HUDEP-2 (cell line): Measurements from ENCODE around the gene LTA.
A peak's percentile ranks its signal among the peaks of the same experiment; 100 is the strongest.

ENCODE experiments used
- DNase-seq, 76 experiments: peaks; one replicate each; lab custom pipeline; 2025; ENCODE audit not compliant: unreplicated experiment in 76 of 76; lab: John Stamatoyannopoulos, UW

Gene LTA

DNA sequence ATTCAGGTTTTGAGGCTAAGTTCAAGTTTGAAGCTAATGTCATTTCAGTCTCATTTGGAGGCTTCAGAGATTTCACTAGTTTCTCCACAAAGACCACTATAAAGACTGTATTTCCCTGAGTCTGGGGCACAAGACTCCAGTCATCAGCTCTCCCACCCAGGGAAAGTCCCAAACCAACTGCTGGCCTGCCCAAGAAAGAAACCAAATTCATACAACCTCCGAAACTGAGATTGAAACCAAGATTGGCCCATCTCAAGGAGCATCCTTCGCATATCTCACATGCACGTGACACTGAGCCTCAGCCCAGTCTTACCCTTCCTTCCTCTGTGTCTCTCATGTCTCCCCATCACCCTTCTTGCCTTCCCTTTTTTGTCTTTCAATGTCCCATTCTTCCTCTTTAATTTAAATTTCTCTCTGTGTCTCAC, 3.5 kb upstream of the LTA start:
- no peak for DNase-seq

DNA sequence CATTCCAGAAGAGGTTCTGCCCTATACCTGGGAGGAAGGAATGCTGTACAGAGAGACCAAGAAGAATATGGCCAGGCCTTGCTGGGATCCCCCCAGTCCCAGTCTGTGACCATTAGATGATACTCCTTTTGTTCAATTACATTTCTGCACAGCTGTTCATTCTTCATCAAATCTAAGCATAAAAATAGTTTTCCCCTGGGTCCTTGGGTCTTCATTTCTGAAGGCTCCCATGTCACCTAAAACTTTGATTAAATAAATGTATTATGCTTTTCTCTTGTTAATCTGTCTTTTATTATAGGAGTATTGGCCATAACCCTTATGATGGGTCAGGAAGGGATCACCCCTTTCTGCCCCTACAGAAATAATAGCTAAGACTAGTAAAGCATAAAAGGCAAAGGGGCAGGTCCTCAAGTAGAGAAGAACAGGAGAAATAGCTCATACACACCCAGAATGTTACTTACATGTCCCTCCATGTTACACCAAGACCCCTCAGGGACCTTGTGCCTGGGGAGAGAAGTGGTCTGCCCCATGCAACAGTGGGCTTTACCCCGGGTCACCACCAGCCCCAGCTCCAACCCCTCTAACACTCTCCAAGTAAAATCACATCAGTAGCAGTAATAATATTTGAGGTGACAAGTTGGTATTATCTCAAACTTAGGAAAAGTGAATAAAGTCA, 2.1 kb upstream of the LTA start:
- no peak for DNase-seq

DNA sequence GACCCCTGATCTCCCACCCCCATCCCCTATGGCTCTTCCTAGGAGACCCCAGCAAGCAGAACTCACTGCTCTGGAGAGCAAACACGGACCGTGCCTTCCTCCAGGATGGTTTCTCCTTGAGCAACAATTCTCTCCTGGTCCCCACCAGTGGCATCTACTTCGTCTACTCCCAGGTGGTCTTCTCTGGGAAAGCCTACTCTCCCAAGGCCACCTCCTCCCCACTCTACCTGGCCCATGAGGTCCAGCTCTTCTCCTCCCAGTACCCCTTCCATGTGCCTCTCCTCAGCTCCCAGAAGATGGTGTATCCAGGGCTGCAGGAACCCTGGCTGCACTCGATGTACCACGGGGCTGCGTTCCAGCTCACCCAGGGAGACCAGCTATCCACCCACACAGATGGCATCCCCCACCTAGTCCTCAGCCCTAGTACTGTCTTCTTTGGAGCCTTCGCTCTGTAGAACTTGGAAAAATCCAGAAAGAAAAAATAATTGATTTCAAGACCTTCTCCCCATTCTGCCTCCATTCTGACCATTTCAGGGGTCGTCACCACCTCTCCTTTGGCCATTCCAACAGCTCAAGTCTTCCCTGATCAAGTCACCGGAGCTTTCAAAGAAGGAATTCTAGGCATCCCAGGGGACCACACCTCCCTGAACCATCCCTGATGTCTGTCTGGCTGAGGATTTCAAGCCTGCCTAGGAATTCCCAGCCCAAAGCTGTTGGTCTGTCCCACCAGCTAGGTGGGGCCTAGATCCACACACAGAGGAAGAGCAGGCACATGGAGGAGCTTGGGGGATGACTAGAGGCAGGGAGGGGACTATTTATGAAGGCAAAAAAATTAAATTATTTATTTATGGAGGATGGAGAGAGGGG, 1.4 kb downstream of the LTA start:
- DNase-seq, result no peak

DNA sequence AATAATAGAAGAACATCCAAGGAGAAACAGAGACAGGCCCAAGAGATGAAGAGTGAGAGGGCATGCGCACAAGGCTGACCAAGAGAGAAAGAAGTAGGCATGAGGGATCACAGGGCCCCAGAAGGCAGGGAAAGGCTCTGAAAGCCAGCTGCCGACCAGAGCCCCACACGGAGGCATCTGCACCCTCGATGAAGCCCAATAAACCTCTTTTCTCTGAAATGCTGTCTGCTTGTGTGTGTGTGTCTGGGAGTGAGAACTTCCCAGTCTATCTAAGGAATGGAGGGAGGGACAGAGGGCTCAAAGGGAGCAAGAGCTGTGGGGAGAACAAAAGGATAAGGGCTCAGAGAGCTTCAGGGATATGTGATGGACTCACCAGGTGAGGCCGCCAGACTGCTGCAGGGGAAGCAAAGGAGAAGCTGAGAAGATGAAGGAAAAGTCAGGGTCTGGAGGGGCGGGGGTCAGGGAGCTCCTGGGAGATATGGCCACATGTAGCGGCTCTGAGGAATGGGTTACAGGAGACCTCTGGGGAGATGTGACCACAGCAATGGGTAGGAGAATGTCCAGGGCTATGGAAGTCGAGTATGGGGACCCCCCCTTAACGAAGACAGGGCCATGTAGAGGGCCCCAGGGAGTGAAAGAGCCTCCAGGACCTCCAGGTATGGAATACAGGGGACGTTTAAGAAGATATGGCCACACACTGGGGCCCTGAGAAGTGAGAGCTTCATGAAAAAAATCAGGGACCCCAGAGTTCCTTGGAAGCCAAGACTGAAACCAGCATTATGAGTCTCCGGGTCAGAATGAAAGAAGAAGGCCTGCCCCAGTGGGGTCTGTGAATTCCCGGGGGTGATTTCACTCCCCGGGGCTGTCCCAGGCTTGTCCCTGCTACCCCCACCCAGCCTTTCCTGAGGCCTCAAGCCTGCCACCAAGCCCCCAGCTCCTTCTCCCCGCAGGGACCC, 2.3 kb downstream of the LTA start:
- no peak for DNase-seq

DNA sequence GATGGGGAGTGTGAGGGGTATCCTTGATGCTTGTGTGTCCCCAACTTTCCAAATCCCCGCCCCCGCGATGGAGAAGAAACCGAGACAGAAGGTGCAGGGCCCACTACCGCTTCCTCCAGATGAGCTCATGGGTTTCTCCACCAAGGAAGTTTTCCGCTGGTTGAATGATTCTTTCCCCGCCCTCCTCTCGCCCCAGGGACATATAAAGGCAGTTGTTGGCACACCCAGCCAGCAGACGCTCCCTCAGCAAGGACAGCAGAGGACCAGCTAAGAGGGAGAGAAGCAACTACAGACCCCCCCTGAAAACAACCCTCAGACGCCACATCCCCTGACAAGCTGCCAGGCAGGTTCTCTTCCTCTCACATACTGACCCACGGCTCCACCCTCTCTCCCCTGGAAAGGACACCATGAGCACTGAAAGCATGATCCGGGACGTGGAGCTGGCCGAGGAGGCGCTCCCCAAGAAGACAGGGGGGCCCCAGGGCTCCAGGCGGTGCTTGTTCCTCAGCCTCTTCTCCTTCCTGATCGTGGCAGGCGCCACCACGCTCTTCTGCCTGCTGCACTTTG, 3.3 kb downstream of the LTA start, which contains the start of gene TNF:
TNF (plus strand) TSS at position 231 of the 567 bp plus-strand sequence; CDS start at position 408, 177 bp downstream.
- DNase-seq, result no peak

DNA sequence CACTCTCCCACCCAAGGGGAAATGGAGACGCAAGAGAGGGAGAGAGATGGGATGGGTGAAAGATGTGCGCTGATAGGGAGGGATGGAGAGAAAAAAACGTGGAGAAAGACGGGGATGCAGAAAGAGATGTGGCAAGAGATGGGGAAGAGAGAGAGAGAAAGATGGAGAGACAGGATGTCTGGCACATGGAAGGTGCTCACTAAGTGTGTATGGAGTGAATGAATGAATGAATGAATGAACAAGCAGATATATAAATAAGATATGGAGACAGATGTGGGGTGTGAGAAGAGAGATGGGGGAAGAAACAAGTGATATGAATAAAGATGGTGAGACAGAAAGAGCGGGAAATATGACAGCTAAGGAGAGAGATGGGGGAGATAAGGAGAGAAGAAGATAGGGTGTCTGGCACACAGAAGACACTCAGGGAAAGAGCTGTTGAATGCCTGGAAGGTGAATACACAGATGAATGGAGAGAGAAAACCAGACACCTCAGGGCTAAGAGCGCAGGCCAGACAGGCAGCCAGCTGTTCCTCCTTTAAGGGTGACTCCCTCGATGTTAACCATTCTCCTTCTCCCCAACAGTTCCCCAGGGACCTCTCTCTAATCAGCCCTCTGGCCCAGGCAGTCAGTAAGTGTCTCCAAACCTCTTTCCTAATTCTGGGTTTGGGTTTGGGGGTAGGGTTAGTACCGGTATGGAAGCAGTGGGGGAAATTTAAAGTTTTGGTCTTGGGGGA, 4.0 kb downstream of the LTA start:
- DNase-seq, result no peak

DNA sequence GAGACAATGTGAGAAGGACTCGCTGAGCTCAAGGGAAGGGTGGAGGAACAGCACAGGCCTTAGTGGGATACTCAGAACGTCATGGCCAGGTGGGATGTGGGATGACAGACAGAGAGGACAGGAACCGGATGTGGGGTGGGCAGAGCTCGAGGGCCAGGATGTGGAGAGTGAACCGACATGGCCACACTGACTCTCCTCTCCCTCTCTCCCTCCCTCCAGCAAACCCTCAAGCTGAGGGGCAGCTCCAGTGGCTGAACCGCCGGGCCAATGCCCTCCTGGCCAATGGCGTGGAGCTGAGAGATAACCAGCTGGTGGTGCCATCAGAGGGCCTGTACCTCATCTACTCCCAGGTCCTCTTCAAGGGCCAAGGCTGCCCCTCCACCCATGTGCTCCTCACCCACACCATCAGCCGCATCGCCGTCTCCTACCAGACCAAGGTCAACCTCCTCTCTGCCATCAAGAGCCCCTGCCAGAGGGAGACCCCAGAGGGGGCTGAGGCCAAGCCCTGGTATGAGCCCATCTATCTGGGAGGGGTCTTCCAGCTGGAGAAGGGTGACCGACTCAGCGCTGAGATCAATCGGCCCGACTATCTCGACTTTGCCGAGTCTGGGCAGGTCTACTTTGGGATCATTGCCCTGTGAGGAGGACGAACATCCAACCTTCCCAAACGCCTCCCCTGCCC, 4.9 kb downstream of the LTA start:
- no peak for DNase-seq

DNA sequence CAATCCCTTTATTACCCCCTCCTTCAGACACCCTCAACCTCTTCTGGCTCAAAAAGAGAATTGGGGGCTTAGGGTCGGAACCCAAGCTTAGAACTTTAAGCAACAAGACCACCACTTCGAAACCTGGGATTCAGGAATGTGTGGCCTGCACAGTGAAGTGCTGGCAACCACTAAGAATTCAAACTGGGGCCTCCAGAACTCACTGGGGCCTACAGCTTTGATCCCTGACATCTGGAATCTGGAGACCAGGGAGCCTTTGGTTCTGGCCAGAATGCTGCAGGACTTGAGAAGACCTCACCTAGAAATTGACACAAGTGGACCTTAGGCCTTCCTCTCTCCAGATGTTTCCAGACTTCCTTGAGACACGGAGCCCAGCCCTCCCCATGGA, 5.5 kb downstream of the LTA start:
- DNase-seq, result no peak

DNA sequence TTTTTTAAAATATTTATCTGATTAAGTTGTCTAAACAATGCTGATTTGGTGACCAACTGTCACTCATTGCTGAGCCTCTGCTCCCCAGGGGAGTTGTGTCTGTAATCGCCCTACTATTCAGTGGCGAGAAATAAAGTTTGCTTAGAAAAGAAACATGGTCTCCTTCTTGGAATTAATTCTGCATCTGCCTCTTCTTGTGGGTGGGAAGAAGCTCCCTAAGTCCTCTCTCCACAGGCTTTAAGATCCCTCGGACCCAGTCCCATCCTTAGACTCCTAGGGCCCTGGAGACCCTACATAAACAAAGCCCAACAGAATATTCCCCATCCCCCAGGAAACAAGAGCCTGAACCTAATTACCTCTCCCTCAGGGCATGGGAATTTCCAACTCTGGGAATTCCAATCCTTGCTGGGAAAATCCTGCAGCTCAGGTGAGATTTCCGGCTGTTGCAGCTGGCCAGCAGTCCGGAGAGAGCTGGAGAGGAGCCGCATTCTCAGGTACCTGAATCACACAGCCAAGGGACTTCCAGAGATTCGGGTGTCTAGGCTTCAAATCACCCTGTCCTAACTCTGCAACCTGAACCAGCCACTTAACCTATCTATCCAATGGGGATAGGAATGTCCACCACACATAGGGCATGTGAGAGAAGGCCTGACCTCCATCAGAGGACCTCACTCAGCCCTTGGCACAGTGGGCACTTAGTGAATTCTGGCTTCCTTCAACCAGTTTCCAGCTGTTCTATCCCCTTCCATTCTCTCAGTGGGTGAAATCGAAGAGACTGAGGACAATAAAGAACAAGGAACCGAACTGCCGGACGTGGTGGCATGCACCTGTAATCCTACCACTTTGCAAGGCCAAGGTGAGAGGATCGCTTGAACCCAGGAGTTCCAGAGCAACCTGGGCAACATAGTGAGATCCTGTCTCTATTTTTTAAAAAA, 6.4 kb downstream of the LTA start:
- DNase-seq, result no peak

DNA sequence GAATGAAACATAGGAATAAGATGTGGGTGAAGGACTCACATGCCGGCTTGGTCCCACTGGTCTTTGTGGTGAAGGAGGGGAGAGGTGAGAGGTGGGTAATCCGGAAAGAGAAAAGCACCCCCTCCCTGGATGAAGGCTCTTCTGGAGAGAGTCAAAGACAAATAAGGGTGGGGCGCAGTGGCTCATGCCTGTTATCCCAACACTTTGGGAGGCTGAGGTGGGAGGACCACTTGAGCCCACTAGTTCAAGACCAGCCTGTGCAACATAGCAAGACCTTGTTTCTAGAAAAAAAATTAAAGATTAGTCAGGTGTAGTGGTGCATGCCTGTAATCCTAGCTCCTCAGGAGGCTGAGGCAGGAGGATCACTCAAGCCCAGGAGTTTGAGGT, 7.0 kb downstream of the LTA start:
- DNase-seq, result no peak

DNA sequence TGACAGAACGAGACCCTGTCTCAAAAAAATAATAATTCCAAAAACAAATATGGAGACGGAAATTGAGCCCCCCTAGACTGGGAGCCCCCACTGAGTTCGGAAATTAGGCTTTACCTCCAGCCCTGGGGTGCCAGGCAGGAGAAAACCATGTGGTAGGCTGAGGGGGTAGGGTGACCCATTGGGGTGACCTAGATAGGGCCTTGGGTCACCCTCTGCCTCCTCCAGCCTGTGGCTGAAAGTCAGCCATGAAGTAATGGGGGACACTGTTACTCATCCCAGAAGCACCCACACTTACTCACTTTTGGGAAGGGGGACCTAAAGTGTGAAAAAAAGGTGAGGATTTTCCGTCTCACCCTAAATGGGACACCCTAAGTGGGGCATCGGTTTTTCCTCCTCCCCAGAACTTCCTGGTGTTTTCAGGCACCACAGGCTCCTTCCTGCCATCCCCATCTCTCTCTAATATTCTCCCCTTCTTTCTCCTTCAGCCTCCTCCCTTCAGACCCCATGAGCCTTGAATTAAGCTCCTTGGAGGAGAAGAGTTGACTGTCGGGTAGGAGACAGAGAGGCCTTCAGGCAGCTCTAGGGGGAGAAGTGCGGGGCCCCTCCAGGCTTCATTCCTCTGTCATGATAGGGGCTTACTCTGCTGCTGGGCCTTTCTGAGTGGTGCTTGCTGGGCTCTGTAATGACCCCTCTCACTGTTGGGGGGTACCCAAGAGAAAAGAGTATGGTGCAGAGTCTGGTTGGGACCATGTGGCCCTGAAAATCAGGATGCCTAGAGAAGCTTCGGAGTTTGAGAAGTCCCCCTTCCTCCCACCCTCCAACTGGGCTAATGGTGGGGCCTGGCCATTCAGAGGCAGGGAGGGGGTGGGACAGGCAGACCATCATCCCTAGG, 7.7 kb downstream of the LTA start:
- DNase-seq, result no peak

DNA sequence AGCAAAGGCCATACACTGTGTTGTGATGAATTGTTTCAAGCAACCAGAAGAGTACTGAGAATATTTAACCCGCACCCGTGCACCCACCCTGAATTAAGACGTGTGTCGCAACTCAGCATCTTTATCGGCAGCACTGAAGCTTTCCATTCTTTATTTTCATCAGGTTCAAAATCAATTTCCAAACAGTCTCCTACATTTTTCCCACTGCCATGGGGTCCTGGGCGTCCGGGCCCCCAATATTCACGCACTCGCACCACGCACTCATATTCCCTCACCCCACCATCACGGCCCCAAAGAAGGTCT, 8.3 kb downstream of the LTA start:
- DNase-seq, result no peak

DNA sequence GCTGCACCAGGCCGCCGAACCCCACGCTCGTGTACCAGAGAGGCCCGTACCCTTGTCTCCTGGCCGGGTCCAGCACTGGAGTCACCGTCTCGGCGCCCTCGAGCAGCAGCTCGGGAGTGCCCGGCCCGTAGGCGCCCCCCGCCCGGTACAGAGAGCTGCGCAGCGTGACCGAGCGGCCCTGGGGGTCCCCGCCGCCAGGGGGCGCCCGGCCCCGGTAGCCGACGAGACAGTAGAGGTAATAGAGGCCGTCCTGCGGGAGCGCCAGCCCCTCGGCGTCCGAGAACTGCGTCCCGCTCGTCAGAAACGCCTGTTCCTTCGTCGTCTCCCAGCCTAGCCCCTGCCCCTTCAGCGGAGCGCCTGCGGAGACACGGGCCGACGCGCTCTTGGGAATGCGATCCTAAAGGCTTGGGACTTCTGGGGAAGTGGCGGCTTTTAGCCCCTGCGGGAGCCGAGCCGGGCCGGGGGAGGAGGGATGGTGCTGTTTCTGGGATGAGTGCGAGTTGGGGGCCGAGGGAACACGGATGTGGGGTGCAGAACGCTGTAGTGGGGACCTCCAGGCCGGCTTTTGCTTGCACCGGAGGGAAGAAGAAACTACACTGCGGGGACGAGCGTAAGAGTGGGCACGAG, 8.8 kb downstream of the LTA start:
- peak in 71 of 76 experiments; percentile 13 to 89 (median 69) for DNase-seq

DNA sequence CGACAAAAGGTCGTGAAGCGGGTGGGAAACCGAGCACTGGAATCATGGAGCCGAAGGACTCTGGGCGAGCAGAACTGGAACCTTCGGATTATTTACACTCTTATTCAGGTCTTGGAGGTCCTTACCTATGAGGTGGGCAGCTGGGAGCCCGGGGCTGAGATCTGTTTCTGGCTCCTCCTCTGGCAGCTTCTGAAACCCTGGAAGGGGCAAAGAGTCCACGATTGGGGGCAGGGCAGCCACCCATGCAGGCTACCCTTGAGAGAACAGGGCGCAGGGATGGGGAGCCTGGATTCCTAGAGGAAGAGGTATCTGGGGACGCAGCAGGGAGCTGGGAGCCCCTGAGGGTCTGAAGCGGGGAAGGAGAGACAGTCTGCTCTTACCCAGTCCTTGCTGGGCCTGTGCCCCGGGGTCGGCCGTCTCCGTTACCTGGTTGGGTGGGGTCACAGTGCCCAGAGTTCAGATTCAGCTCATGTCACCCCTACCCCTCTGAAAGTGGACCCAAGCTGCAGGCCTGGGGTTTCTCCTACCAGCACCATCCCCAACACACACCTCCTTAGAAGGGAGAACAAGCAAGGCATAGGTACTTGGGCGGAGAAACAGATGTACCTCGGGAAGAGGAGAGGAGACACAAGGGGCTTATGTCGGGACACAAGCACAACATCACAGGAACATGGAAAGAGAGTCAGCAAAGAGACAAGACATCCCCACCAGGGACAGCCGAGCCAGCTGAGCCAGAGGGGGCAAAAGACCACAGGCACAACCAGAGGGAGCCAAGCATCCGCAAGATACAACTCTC, 9.5 kb downstream of the LTA start:
- DNase-seq, result peak in 2 of 76 experiments; percentile 12 to 71

DNA sequence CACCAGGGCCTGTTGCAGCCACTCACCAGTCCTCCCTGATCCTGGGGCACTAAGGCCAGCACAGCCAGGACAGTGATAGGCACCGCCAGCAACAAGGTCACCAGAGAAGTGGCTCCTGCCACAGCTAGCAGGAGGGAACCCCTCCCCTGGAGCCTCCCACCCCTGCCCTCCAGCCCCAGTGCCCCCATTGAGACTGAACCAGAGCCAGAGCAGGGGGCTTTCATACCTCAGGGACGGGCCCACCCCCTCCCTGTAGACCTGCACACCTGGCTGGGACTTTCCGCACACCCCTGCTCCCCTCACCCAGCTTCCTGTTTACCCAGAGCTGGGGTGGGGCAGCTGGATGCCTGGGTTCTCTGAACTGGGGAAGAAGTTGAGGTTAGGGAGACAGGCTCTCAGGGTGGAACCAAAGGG, 10.1 kb downstream of the LTA start, which contains the start of gene LTB:
LTB (minus strand) TSS at position 195 of the 414 bp plus-strand sequence; CDS start at position 188, 7 bp downstream.
- DNase-seq, result no peak

DNA sequence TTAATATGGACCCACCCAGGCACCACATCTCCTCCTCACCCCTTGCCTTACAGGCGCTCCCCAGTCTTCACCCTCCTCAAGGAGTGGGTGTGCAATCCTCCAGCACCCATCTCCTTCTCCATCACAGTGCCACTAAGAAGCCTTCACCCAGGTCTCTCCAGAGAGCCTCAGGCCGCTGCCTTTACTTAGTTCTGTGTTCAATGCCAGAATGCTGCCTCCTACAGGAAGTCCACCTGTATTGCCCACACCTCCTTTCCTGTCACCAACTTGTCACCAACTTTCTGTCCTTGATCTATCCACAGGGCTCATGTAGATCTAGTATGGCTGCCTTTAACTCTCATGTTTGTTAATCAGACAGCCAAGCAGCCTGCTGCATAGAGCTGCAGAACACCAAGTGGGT, 13.4 kb downstream of the LTA start:
- DNase-seq, result peak in 32 of 76 experiments; percentile 6 to 62 (median 31)
